HL-60 (cell line): ENCODE results near the gene LSS.

Experiments used
- DNase-seq, 2 experiments: peaks; one replicate each; pipeline ENCODE4 v3.0.0-alpha.2; 2010 to 2020; ENCODE audit warnings: low read depth in 1 of 2, low spot score in 1 of 2
- H3K27ac ChIP-seq: fragments of 250-450 bp; sonication (Bioruptor Pico); replicated peaks from 2 replicates; pipeline ENCODE4 v1.5.1; 2020; ENCODE audit warnings: mild to moderate bottlenecking, moderate library complexity
- H3K27me3 ChIP-seq: fragments of 250-450 bp; sonication (Bioruptor Pico); 2 replicates; pipeline ENCODE4 v1.5.1; 2021; ENCODE audit warnings: mild to moderate bottlenecking, moderate library complexity; ENCODE audit not compliant: insufficient read depth, poor library complexity, severe bottlenecking
- H3K4me3 ChIP-seq: replicated peaks from 2 replicates; pipeline ENCODE4 v1.5.1; 2011; ENCODE audit warnings: mild to moderate bottlenecking, control low read depth, low read length; ENCODE audit not compliant: insufficient read depth
- GABPA ChIP-seq: IDR thresholded peaks from 2 replicates; pipeline ENCODE4 v1.6.1; 2012; ENCODE audit warnings: low read depth
- POLR2AphosphoS5 ChIP-seq: IDR thresholded peaks from 2 replicates; pipeline ENCODE4 v1.6.1; 2012; ENCODE audit warnings: low read depth
- SPI1 ChIP-seq: IDR thresholded peaks from 2 replicates; pipeline ENCODE4 v1.6.1; 2012; ENCODE audit warnings: low read depth, mild to moderate bottlenecking, borderline replicate concordance
- TF ChIP-seq, protein P1 (sequence below): IDR thresholded peaks from one replicate; pipeline ENCODE4 v1.5.1; 2011; ENCODE audit warnings: low read length, control low read depth, inconsistent platforms; ENCODE audit not compliant: insufficient read depth
- TF ChIP-seq, protein P2 (sequence below): IDR thresholded peaks from 2 replicates; pipeline ENCODE4 v1.6.1; 2012; ENCODE audit warnings: low read depth; ENCODE audit not compliant: insufficient replicate concordance

Gene LSS

DNA sequence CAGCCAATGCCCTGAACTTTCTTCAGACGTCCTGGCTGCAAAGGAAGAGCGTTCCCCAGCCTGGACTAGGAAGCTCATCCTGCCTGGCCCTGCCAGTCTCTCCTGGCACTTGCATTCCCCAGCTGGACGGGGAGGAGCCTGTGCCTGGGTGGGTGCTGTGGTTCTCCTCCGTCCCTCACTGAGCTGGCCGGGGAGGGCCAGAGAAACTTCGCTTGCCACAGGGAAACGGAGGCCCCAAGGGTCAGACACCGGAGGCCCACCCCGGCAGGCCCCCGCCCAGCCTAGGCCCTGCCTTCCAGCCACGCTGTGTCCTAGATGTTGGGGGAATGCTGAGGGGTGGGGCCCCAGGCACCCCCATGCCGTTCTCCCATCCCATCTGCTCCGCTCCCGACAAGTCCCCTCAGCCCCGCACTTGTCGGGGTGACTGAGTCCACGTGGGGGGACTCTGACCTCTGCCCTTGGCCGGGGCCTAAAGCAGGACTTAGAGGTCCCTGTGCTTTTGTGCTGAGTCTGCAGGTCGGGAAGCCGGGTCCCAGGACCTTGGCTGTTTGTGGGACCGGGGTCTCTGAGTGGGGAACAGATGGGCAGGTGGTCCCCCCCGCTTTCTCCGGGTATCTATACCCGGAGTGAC, 78.0 kb downstream of the LSS start:
- no peak for TF ChIP-seq POLR2AphosphoS5
- no peak for TF ChIP-seq GABPA
- no peak for TF ChIP-seq SPI1
- TF ChIP-seq, protein P1, sequence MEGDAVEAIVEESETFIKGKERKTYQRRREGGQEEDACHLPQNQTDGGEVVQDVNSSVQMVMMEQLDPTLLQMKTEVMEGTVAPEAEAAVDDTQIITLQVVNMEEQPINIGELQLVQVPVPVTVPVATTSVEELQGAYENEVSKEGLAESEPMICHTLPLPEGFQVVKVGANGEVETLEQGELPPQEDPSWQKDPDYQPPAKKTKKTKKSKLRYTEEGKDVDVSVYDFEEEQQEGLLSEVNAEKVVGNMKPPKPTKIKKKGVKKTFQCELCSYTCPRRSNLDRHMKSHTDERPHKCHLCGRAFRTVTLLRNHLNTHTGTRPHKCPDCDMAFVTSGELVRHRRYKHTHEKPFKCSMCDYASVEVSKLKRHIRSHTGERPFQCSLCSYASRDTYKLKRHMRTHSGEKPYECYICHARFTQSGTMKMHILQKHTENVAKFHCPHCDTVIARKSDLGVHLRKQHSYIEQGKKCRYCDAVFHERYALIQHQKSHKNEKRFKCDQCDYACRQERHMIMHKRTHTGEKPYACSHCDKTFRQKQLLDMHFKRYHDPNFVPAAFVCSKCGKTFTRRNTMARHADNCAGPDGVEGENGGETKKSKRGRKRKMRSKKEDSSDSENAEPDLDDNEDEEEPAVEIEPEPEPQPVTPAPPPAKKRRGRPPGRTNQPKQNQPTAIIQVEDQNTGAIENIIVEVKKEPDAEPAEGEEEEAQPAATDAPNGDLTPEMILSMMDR = no peak
- TF ChIP-seq, protein P2, sequence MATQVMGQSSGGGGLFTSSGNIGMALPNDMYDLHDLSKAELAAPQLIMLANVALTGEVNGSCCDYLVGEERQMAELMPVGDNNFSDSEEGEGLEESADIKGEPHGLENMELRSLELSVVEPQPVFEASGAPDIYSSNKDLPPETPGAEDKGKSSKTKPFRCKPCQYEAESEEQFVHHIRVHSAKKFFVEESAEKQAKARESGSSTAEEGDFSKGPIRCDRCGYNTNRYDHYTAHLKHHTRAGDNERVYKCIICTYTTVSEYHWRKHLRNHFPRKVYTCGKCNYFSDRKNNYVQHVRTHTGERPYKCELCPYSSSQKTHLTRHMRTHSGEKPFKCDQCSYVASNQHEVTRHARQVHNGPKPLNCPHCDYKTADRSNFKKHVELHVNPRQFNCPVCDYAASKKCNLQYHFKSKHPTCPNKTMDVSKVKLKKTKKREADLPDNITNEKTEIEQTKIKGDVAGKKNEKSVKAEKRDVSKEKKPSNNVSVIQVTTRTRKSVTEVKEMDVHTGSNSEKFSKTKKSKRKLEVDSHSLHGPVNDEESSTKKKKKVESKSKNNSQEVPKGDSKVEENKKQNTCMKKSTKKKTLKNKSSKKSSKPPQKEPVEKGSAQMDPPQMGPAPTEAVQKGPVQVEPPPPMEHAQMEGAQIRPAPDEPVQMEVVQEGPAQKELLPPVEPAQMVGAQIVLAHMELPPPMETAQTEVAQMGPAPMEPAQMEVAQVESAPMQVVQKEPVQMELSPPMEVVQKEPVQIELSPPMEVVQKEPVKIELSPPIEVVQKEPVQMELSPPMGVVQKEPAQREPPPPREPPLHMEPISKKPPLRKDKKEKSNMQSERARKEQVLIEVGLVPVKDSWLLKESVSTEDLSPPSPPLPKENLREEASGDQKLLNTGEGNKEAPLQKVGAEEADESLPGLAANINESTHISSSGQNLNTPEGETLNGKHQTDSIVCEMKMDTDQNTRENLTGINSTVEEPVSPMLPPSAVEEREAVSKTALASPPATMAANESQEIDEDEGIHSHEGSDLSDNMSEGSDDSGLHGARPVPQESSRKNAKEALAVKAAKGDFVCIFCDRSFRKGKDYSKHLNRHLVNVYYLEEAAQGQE = no peak
- Histone ChIP-seq H3K27me3 (no peaks in the 10 kb centered on the region), H3K27ac (no peak overlapping the region), H3K4me3 (no peak overlapping the region)
- no peak for DNase-seq

DNA sequence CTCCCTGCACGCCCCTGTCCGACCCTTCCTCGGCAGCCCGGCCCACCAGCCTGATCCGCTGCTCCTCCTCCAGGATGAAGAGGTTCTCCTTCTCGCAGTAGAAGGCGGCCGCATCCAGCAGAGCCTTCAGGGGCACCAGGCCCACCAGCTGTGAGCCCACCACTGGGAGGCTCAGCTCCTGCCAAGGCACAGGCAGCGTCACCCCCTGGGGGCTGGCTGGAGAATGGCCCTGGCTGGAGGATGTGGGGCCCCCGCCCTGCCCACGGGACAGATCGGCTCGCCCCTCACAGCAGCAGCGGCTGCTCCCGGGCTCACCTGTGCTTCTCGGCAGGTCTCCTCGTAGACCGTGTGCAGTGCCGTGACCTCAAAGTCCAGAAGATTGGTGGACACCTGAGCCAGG, 78.5 kb downstream of the LSS start:
- no peak for DNase-seq
- H3K27ac ChIP-seq = no peak overlapping the region
- no peak for TF ChIP-seq GABPA
- TF ChIP-seq, protein P1 = no peak
- TF ChIP-seq SPI1 = no peak
- TF ChIP-seq, protein P2 = no peak
- no peak for TF ChIP-seq POLR2AphosphoS5
- no peaks in the 10 kb centered on the region for H3K27me3 ChIP-seq
- no peak overlapping the region for H3K4me3 ChIP-seq

DNA sequence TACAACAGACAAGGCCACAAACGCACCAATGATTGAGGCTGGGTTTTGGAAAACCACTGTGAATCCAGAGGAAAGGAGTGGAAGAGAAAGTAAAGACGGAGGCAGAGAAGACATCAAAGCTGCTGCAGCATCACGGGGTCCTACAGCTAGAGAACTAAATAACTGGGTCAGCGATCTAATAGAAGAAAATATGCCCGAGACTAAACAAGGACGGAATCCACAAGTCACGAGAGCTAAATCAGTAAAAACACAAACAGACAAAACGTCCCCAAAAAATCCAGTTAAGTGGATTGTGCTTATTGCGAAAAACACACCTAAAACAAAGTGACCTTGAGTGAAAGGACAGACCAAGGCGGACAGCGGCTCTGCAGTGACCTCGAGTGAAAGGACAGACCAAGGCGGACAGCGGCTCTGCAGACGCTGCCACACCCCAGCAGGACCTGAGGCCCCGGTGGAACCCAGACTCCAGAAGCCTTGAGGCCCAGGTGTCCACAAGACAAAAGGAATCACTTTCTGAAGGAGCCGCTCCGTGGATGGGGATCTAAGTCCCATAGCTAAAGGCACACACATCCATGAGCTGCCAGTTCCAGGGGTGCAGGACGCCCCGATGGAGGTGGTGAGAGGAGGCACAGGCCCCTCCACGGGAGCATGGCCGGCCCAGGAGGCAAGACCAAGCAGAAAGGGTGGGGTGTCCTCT, 79.2 kb downstream of the LSS start:
- Histone ChIP-seq H3K27me3 (no peaks in the 10 kb centered on the region), H3K4me3 (no peak overlapping the region), H3K27ac (no peak overlapping the region)
- TF ChIP-seq POLR2AphosphoS5 (no peak), GABPA (no peak), SPI1 (no peak)
- TF ChIP-seq, protein P1 = no peak
- TF ChIP-seq, protein P2 = no peak
- DNase-seq = no peak
